ENCODE data around the gene CARS2. TPM values are rescaled to one million over a fixed set of nuclear protein-coding genes. Genes with fewer than 3 reads are reported as not detected.

CARS2 gene
- total RNA-seq, 4 donors from 2014 or later, result 40.0 to 398 (median 65.2) TPM

- TF ChIP-seq, protein P1, sequence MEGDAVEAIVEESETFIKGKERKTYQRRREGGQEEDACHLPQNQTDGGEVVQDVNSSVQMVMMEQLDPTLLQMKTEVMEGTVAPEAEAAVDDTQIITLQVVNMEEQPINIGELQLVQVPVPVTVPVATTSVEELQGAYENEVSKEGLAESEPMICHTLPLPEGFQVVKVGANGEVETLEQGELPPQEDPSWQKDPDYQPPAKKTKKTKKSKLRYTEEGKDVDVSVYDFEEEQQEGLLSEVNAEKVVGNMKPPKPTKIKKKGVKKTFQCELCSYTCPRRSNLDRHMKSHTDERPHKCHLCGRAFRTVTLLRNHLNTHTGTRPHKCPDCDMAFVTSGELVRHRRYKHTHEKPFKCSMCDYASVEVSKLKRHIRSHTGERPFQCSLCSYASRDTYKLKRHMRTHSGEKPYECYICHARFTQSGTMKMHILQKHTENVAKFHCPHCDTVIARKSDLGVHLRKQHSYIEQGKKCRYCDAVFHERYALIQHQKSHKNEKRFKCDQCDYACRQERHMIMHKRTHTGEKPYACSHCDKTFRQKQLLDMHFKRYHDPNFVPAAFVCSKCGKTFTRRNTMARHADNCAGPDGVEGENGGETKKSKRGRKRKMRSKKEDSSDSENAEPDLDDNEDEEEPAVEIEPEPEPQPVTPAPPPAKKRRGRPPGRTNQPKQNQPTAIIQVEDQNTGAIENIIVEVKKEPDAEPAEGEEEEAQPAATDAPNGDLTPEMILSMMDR (IDR thresholded peaks at IDR 0.05), result no peak
- DNase-seq (ENCODE audit: low spot score) (no peak), ATAC-seq (ENCODE audit: low FRiP score) (no peak)
These were observed 75.3 kb downstream of the CARS2 start for GRCh38 chr13:110630566-110631119.

- ATAC-seq (ENCODE audit: low FRiP score) (no peak), DNase-seq (ENCODE audit: low spot score) (no peak)
- TF ChIP-seq, protein P1 (IDR thresholded peaks at IDR 0.05), result no peak
These were observed 76.2 kb downstream of the CARS2 start for GRCh38 chr13:110629735-110630134.

DNA sequence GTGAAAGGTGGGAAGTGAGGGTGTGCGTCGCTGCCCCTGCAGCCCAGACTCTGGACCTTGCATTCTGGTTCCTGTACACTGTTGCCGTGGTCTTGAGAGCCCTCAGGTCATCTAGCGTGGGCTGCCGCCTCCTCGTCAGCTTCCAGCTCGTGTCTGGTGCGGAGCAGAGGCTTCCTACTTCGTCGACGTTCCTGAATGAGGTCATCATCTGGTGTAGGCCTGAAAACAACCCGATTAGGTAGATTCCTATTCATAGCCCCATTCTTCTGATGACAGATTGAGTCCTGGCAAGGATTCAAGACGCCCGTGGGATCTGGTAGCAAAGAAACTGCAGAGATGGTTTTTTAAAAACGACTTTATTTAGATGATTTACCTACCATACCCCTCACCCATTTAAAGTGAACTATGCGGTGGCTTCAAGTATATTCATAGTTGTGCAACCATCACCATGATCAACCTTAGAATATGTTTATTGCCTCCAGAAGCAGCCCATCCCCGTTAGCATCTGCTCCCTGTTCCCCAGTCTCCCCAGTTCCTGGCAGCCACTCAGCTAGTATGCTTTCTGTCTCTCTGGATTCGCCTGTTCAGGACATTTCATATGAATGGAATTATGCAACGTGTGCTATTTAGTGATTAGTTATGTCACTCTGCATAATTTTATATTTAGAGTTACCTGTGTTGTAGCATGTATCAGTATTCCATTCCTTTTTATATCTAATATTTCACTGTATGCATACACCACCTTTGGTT, 76.8 kb downstream of the CARS2 start:
- ATAC-seq (ENCODE audit: low FRiP score) (no peak), DNase-seq (ENCODE audit: low spot score) (no peak)
- TF ChIP-seq, protein P1 (IDR thresholded peaks at IDR 0.05), result no peak

DNA sequence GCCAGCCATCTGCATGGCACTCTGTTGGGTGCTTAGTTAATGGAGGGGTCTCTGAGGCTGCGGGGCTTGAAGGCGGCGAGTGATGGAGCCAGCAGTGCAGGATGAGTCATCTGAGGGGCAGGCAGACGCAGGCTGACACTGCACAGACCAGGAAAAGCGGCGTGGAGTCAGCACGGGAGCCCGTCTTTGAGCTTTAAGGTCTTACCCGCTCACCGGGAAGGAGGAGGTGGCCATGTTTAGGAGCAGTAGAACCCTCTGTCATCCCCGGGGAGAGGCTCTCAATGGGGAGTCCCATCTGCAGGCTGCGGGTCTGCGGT, 77.5 kb downstream of the CARS2 start:
- DNase-seq (ENCODE audit: low spot score), result no peak
- peak; percentile 13 for ATAC-seq (ENCODE audit: low FRiP score)
- TF ChIP-seq, protein P1 (IDR thresholded peaks at IDR 0.05), result no peak

GRCh38 chr13:110627761-110628476, 78.0 kb downstream of the CARS2 start:
- DNase-seq (ENCODE audit: low spot score), result no peak
- TF ChIP-seq, protein P1 (IDR thresholded peaks at IDR 0.05), result no peak
- ATAC-seq (ENCODE audit: low FRiP score), result peak; percentile 35

- TF ChIP-seq, protein P1 (IDR thresholded peaks at IDR 0.05), result no peak
- ATAC-seq (ENCODE audit: low FRiP score) (no peak), DNase-seq (ENCODE audit: low spot score) (no peak)
These were observed 78.6 kb downstream of the CARS2 start for GRCh38 chr13:110627351-110627750.
